GM12874 (cell line): ENCODE measurements around the gene SRCIN1.
A peak's percentile ranks its signal among the peaks of the same experiment; 100 is the strongest.

Experiments used
- CTCF ChIP-seq: IDR thresholded peaks from 2 replicates; pipeline ENCODE4 v1.5.1; 2011; ENCODE audit warnings: low read depth, mild to moderate bottlenecking, control low read depth, low read length, moderate library complexity; ENCODE audit not compliant: insufficient read depth

The SRCIN1 gene

GRCh38 chr17:38585056-38585917 is 20.5 kb downstream of the SRCIN1 start:
- TF ChIP-seq CTCF: no peak

- peak; percentile 94 for TF ChIP-seq CTCF
Observed at GRCh38 chr17:38584350-38584925, 21.3 kb downstream of the SRCIN1 start.

GRCh38 chr17:38583828-38584349 is 21.9 kb downstream of the SRCIN1 start:
- TF ChIP-seq CTCF: no peak

GRCh38 chr17:38583176-38583575 is 22.6 kb downstream of the SRCIN1 start:
- TF ChIP-seq CTCF: no peak

- TF ChIP-seq CTCF: no peak
Observed at GRCh38 chr17:38582069-38582468, 23.7 kb downstream of the SRCIN1 start.

GRCh38 chr17:38579934-38580333 is 25.8 kb downstream of the SRCIN1 start:
- TF ChIP-seq CTCF: peak; percentile 34

- no peak for TF ChIP-seq CTCF
Observed at GRCh38 chr17:38579083-38579480, 26.7 kb downstream of the SRCIN1 start.
